HG03520 (cell line): ENCODE measurements around the gene METRNL.
A peak's percentile ranks its signal among the peaks of the same experiment; 100 is the strongest.
"Not testable (repeated sequence)": the region's sequence is repeated elsewhere in the genome, so short reads cannot be mapped to it uniquely, and the experiment has no call there.

Experiments
- ATAC-seq: cut with Tn5 transposase; IDR thresholded peaks from one replicate; pipeline ENCODE4 v1.9.1; 2021; ENCODE audit warnings: mild to moderate bottlenecking, moderate library complexity; ENCODE audit not compliant: unreplicated experiment

Gene METRNL

DNA sequence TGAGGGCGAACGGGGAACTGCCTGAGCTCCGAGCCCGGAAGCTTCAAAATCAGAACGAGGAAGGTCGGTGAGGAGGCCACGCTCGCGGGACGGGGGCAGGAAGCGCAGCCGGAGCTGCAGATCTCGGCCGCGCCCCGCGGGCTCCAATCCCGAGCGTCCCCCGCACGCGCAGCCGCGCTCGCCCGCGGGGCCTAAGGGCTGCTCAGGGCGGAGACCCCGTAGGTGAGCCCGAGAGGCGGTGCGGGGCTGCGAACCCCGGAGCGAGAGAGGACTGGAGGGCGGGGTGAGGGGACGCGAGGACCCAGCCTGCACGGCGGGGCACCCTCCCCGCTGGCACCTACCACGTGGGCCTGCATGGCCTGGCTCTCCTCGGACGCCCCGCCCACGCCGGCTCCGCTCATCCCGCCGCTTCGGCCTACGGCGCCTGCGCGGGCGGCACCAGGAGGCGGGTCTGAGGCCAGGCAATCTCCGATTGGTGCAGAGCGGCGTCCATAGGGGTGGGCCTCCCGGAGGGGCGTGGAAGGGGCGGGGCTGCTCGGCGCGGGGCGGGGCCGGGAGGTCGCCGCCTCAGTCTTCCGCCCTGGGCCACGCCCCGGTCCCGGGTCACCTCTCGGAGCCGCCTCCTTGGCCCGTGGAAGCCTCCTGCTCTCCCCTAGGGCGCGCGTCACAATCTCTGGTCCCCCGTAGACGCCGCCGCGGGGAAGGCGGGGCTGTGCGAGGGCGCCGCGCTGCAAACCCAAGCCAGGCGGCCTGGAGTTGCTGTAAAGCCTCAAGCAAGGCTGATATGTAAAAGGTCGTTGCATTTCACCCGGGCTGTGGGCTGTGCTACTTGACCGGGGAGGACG is 27.8 kb upstream of the METRNL start:
- peak; percentile 91 for ATAC-seq

DNA sequence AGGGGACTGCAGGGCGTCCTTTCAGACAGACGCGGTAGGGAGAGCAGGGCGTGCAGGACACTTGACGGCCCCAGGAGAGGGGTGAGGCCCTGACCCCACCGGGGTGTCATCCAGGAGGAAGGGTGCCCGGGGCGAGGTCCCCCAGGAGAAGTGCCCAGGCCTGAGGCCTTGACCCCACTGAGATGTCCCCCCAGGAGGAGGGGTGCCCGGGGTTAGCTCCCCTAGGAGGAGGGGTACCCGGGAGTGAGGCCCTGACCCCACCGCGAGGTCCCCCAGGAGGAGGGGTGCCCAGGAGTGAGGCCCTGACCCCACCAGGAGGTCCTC is 27.2 kb upstream of the METRNL start:
- no peak for ATAC-seq

DNA sequence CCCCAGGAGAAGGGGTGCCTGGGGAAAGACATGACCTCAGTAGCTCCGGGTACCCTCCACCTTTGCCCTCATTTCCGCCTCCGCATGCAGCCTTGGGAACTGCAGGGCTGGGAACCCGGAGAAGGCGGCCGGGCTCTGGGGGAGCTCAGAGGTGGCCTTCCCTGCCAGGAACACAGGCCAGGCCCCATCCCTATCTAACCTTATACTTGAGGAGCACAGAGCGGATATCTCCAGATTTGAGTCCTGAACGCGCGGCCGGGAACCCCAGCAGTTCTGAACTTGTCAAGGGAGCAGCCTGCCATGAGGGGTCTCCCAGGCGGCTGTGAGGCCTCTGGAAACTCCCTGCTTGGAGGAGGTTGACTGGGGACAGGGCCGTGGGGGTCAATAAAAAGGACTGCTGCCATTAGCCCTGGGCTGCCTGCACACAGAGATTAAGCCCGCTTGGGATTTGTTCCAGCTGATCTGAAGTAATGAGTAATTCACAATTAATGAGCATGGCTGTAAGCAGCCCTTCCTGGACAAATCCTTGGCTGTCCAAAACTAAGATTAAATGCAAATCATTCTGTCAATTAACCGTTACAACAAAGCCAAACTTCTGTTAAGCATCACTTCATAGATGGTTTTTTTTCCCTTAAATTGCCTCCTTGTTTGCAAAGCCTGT is 26.3 kb upstream of the METRNL start:
- ATAC-seq, result no peak

DNA sequence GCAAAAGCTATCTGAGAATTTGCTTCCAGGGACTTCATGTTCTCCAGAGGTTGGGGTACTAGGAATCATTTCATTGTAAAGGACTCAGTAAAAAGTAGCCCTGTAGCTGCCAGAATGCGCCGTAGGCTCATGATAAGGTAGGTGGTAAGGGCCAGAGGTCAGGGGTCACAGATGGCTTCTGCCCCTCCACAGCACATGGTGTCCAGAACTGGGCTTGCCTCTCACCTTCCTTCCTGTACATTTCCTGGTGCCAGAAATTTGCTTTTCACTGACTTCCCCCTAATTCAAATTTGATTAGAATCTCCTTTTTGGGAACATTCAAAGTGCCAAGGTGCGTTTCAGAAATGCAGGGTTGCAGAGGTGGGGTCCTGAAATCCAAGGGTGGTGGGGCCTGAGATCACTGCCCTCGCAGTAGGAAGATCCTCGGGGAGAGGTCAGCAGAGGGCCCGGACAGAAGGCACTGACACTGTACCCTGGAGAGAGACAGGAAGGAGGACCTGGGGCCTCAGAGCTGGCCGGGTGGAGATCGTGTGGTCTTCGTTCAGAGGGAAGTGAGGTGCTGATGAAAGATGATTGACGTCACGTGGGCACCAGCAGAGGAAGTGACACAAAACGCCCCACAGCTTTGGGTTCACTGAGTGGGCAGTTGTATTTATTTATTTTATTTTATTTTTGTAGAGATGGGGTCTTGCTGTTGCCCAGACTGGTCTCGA is 25.5 kb upstream of the METRNL start:
- no peak for ATAC-seq

DNA sequence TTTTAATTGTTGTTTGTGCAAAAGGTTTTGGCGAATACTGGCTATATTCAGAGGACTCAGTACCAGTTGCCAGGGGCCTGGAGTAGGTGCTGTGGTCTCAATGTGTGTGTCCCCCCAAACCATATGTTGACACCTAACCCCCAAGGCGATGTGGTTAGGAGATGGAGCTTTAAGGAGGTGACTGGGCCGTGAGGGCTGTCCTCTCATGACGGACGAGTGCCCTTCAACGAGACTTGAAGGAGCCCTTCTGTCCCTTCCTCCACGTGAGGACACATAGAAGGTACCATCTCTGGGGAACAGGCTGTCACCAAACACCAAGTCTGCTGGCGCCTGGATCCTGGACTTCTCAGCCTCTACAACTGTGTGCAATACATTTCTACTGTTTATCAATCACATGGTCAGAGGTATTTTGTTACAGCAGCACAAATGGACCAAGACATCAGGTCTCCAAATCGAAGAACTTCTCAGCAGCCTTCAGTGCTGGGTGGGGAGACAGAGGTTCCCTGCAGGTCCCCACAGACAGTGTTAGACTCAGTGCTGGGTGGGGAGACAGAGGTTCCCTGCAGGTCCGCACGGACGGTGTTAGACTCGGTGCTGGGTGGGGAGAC is 24.8 kb upstream of the METRNL start:
- ATAC-seq, result no peak

DNA sequence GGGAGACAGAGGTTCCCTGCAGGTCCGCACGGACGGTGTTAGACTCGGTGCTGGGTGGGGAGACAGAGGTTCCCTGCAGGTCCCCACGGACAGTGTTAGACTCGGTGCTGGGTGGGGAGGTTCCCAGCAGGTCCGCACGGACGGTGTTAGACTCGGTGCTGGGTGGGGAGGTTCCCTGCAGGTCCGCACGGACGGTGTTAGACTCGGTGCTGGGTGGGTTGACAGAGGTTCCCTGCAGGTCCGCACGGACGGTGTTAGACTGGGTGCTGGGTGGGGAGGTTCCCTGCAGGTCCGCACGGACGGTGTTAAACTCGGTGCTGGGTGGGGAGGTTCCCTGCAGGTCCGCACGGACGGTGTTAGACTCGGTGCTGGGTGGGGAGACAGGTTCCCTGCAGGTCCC is 24.2 kb upstream of the METRNL start:
- ATAC-seq, result not testable (repeated sequence)

DNA sequence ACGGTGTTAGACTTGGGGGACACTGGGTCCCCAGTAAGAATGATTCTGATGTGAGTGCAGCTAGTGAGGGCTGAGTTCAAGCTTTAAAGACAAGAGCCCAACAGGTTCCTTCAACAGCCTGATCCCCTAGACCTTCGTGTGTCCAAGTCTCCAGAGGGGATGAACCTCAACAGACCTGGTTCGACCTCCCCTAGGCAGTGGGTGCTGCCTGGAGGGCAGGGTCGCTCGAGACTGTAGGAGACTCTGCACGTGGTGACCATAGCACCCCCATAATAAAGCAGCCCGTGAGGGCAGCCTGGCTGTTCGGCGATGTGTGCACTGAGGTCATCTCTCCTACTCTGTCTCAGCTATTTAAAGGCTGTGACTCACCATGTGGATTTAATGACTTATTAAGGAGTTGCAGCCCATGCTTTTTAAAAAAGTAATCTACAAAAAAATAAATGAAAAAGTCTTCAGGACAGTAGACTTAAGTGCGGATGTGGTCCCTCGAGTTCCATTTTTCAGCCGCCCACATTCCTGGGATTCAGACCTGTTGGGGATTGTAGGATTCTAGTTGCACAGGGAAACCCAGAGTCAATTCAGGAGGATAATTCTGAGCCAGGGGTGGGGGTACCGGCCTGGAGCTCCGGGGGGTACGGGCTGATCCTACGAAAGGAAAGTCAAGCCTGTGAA is 23.4 kb upstream of the METRNL start:
- no peak for ATAC-seq

DNA sequence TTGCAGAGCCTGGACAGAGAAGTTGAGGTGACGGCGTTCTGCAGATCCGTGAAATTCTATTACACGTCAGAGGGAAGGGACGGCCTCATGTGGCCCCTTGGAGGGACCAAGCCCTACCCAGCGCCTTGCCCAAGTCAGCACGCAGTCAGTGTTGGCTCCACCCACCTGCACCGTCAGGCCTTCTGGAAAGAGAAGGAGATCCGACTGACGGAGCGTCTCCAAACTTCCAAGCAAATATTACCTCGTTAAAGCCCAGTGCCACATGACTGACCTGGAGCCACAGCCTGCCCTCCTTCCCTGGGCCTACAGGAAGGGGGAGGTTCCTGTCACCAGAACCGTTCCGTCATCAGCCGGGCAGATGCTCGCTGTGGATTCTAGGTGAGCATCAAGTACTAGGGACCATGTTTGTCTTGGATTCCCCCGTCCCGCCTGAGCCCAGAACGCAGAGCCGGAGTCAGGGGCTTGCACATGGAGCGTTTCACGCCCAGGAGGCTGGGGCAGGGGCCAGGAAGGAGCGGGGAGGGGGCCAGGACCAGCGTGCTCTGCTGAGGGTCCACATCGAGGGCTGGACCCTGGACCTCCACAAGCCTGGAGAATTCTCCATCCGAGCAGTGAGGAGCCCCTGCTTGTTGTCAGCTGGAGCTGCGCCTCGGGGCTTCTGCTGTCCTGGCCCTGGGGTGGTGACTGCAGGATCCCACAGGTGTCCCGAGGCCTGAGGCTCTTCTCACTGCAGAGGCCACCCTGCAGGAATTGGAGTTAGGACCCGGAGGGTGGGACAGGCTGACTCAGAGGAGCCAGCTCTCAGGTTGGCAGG is 22.6 kb upstream of the METRNL start:
- no peak for ATAC-seq

DNA sequence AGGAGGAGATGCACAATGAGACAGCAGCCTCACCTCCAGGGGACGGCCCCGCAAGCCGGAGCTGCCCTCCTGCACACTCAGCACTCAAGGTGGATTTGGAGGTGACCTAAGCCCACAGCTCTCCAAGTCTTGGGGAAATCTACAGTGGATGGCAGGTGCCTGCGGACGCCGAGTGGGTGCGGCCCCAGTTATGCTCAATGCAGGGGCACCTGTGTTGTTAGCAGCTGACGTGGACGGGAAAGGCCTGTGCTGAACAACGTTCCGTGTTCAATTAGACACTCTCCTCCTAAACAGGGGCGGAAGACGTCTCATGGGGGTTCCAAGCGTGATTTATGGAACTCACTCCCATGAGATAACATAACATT is 22.0 kb upstream of the METRNL start:
- no peak for ATAC-seq

DNA sequence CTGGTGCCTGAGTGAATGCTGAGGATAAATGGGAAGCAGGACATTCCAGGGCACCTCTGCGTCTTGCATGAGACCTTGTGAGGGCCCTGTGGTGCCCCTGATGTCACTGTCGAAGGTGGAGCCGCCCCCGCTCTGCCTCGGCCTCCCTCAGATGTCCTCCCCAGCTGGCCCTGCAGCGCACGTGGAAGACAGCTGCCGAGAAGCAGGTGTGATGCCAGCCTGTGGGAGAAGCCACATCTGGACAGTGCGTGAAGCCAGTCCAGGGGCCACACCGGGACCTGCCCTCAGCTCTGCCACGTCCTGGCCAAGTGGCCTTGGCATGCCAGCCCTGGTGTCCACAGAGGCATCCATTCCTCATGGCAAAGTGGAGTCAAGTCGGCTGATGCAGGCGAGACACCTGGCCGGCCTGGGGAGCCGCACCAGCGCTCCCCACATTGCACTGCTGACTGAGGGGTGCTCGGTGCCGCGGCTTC is 21.6 kb upstream of the METRNL start:
- ATAC-seq, result no peak

DNA sequence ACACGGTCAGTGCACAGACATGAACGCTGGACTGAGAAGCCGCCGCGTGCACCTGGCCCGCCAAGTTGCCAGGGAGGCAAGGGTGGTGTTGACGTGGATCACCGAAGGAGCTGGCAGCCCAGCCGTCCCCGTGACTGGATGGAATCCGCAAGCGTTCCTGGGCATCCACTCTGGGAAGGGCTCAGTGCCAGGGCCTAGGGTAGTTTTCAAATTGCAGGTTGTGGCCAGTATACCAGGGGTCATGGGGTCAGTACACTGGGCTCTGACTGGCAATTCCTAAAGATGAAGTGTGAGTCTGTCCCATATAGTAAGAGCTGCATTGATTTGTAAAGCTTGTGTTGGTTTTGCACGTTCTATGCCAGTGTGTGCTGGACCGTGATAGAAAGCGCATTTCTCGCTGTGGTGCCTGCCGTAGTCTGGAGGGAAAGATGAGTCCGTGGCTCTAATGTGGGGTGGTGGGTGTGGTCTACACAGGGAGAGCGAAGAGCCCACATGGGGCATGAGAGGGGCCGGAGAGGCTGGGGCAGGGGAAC is 21.1 kb upstream of the METRNL start:
- ATAC-seq, result no peak

DNA sequence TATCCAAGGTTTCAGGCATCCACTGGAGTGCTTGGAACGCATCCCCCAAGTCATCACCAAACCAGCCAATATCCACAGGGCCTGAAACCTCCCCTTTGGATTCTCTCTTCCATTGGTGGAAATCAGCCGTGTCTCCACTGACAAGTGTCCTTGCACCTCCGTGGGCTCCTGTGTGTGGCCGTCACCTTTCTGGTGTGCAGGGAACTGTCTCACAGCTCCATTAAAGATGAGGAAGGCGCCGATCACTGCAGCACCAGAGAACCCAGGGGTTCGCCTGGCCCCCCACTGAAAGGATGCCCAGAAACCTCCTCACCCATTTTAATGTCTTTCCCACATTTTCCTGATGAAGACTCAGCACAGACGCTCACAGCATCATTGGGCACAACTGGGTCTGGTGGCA is 17.8 kb upstream of the METRNL start:
- ATAC-seq, result no peak

DNA sequence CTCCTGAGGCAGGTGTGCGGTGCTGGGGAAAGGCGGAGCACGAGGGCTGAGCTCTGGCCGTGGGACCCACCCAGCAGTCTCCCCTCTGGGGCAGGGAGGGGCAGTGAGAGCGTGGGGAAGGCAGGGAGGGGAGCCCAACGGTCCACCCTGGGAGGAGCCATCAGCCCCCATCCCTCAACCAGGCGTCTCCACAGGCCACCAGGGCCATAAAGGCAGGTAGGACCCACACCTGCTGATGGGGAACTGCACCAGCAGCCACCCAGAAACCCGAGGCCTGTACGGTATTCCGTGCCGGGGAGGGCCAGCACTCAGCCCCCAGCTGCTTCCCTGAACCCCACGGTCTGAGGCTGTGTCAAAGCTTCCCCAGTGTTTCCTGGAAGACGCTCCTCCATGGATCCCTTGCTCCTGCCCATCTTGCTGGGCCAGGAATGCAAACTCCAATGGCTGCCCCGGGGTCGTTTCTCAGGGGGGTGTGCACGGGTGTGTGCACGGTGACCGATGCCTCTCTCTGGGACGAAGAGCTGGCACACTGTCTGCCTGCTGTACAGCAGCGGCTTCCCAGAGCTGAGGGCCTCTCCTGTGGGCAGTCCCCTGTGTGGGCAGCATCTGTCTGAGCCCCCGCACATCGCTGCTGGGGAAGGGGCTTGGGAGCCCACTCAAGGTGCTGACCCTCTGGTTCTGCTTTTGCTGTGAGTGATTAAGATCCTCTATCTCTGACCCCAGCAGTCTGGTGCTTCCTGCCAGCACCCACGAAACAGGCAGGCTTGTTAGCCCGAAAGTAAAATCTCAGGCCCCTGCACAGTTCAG is 17.2 kb upstream of the METRNL start:
- no peak for ATAC-seq

DNA sequence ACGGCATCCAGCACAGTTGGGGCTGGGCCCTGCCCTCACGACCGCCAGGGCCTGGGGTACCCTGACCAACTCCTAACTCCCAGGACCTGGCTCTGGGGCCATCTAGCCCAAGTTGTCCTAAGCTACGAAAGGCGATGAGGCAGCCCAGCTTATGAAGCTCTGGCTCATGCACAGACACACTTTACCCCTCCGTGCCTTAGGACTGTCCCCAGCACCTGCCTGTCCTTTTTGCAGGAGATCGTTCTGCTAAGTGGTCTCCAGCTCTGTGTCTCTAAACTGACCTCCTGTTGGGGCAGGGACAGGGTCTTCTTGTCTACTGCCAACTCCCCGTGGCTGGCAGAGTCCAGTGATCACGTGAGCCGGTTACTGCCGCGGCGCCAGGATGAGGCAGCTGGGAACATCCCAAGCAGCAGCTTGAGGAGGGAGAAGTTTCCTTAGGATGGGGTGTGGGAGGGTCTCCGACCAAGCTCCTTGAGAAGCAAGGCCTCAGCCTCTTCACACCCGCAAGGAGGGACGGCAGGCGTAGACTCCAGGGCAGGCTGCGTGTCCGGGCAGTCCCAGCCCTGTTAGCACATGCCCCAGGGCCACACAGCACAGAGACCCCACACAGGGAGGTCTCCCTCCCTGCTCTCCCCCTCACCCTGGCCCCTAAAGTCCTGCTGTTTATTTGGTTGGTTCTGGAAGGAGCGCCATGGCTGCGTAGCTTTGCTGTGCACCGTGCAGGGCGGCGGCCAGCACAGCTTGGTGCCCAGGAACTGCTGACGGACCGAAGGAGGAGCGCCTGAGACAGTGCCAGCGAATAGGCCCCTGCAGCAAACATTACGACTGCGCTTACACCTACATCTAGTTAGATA is 16.4 kb upstream of the METRNL start:
- no peak for ATAC-seq

DNA sequence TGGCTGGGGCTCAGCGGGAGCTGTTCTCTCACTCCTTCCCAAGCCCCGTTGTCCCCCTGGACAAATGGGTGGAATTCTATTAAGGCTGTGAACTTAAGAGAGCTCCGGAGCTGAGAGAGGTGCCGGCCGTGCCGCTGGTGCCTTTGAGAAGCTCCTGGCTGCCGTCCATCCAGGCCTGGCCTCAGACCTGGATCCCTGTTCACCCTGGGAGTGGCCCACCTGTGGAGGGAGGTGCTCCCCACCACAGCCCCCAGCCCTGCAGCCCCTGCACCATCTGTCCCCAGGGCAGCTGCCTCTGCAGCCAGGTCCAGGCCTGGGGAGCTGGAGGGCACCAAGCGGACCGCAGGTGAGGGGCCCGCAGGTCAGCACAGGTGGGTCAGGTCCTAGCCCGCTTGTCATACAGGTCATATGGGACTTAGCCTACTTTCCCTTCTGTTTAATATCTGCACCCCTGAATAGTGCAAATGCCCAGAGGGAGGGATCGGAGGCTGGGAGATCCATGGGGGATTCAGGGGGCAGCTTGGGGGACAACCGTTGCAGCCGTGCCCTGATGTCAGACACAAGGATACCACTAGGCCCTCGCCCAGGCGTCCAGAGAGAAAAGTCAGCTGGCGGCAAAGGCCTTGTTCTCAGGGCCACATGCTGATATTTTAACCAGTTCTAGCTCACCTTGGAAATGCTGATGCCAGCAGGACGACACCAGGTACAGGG is 15.2 kb upstream of the METRNL start:
- no peak for ATAC-seq

DNA sequence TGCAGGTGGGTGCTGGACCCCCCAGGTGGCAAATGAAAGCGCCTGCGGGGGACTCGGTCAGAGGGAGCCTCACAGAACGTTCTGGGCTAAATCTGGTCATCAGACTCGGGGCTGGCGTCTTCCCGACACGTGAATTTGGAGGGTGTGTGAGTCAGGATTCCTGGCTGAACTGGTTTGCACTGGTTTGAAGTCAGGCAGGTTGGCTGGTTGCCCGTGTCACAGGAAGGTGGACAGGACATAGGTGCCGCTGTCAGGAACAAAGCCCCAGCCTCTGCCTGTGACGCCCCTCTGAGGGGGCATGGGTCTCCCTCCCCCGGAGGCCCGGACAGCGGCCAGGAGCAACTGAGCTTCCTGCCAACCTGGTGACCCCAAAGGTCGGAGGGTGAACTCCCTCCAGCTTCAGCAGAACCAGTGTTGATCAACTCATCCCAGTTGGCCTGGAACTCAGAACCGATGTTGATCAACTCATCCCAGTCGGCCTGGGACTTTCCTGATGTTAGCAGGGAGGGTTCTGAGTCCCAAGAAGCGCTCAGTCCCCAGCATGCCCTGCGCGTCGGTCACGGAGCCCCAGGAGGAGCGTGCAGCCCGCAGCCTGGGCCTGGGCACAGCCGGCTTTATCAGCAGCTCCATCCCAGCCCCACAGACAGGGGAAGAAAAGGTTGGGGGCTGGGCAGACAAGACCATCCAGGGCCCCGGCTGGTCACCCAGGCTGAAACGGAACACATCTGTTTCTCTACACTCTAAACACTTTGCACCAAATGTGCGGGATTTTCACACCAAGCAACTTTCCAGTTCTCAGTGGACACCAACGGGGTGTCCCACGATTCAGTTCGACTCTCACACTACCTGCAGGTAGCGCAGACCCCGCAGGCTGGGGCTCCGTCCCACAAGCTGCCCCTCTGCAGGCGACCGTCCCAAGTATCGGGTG is 14.4 kb upstream of the METRNL start:
- ATAC-seq, result no peak
